H1 (cell line): Measurements from ENCODE around the gene ZNF526. TPM values are rescaled to one million over a fixed set of nuclear protein-coding genes. Genes with fewer than 3 reads are reported as not detected.

ENCODE experiments used
- CBX8 ChIP-seq: fragments of 300-800, 300-1000 bp; sonication (generic); IDR thresholded peaks from 2 replicates; pipeline ENCODE4 v1.7.1; 2016; ENCODE audit warnings: low read depth, low read length, borderline replicate concordance
- SAP30 ChIP-seq: fragments of 300-600 bp; sonication (generic); IDR thresholded peaks from 2 replicates; pipeline ENCODE4 v1.7.1; 2012; ENCODE audit warnings: low read length, moderate library complexity, mild to moderate bottlenecking, inconsistent platforms; ENCODE audit not compliant: insufficient read depth, insufficient replicate concordance
- TEAD4 ChIP-seq: IDR thresholded peaks from 2 replicates; pipeline ENCODE4 v1.6.1; 2012; ENCODE audit warnings: low read depth, low read length, inconsistent platforms, mixed read lengths
- polyA plus RNA-seq, 7 experiments: library from polyadenylated mRNA; depleted of rRNA in 3 of 7; stranded (reverse) in 5 of 7; unstranded in 2 of 7; fragments of >200 nt in 5 of 7; fragments of 200-250 nt in 2 of 7; gene quantifications; 1 replicate in 5 of 7; 2 replicates in 1 of 7; 4 replicates in 1 of 7; pipeline versions ENCODE4 v1.2.1 to v1.2.3, GENCODE V29; 2011 to 2013; ENCODE audit warnings: missing spikeins in 2 of 7, mixed read lengths in 2 of 7
- total RNA-seq: library from RNA; stranded (reverse); fragmentation: NEBNext Ultra II Directional; extraction: Animal tissue kit (Norgen Biotek cat#: 25700); gene quantifications from 2 replicates; pipeline ENCODE4 v1.2.1, GENCODE V29; 2021

The ZNF526 gene
- total and polyA plus RNA-seq, 2 of the 8 experiments (the other 6 are each of a cell fraction or from before 2014, with no cell fraction given): 8.4 to 14.1 TPM

DNA sequence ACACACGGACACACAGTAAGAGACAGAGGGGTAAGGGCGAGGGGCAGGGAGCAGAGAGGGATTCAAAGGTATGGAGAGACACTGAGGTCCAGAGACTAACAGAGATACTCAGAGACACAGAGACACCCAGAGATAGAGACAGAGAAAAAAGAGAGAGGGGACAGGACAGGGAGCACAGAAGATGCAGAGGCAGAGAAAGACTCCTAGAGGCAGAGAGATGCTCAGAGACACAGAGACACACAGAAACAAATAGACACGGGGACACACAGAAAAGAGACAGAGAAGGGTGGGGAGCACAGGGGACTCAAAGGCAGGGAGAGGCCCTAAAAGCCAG lies 42.5 kb upstream of the ZNF526 start (continued):
- TF ChIP-seq SAP30 (no peak), TEAD4 (no peak), CBX8 (no peak)
- TF ChIP-seq, all 59 proteins: peak for 0
